OCI-LY1 (cell line): ENCODE results near the gene PLD6.

Source experiments
- H2AFZ ChIP-seq: fragments of 200-600 bp; sonication (generic), shearing (Covaris generic); 2 replicates; pipeline ENCODE4 v1.6.0; 2014; ENCODE audit warnings: antibody characterized with exemption, mild to moderate bottlenecking, low read length
- H3F3A ChIP-seq: fragments of 200-600 bp; sonication (generic), shearing (Covaris generic); 2 replicates; pipeline ENCODE4 v1.6.0; 2014; ENCODE audit warnings: mild to moderate bottlenecking, antibody characterized with exemption, low read length, moderate library complexity; ENCODE audit not compliant: insufficient read depth
- H3K27ac ChIP-seq: fragments of 200-600 bp; sonication (generic); 2 replicates; pipeline ENCODE4 v1.5.1; 2014; ENCODE audit warnings: low read length, mixed run types, mild to moderate bottlenecking, low read depth; ENCODE audit not compliant: poor library complexity, severe bottlenecking
- H3K27me3 ChIP-seq: fragments of 200-600 bp; sonication (generic); 2 replicates; pipeline ENCODE4 v1.6.0; 2014; ENCODE audit warnings: antibody characterized with exemption, mild to moderate bottlenecking, low read length, moderate library complexity; ENCODE audit not compliant: insufficient read depth
- H3K36me3 ChIP-seq: fragments of 200-600 bp; sonication (generic); 2 replicates; pipeline ENCODE4 v1.6.1; 2014; ENCODE audit warnings: mild to moderate bottlenecking, antibody characterized with exemption, low read length, moderate library complexity, mixed read lengths; ENCODE audit not compliant: insufficient read depth
- H3K4me1 ChIP-seq: fragments of 200-600 bp; sonication (generic); 2 replicates; pipeline ENCODE4 v1.5.1; 2014; ENCODE audit warnings: mild to moderate bottlenecking, low read length, moderate library complexity; ENCODE audit not compliant: insufficient read depth, severe bottlenecking
- H3K4me2 ChIP-seq: fragments of 200-600 bp; sonication (generic), shearing (Covaris generic); 2 replicates; pipeline ENCODE4 v1.6.1; 2014; ENCODE audit warnings: low read length
- H3K4me3 ChIP-seq: fragments of 200-600 bp; sonication (generic); 2 replicates; pipeline ENCODE4 v1.5.1; 2014; ENCODE audit warnings: low read length, low read depth, mild to moderate bottlenecking, mixed read lengths; ENCODE audit not compliant: poor library complexity, severe bottlenecking
- H3K79me2 ChIP-seq: fragments of 200-600 bp; shearing (Covaris generic); 2 replicates; pipeline ENCODE4 v1.6.1; 2016; ENCODE audit warnings: mixed run types, low read length, mixed read lengths; ENCODE audit not compliant: insufficient read depth
- H3K9ac ChIP-seq: fragments of 200-600 bp; sonication (generic), shearing (Covaris generic); 2 replicates; pipeline ENCODE4 v1.6.1; 2014; ENCODE audit warnings: mild to moderate bottlenecking, low read length, mixed read lengths
- H3K9me2 ChIP-seq: fragments of 200-600 bp; sonication (generic), shearing (Covaris generic); 2 replicates; pipeline ENCODE4 v1.6.1; 2014; ENCODE audit warnings: low read depth, mild to moderate bottlenecking, low read length, mixed read lengths
- H3K9me3 ChIP-seq: fragments of 200-600 bp; shearing (Covaris generic); 2 replicates; pipeline ENCODE4 v1.6.1; 2014; ENCODE audit warnings: low read length, mixed read lengths
- H4K20me1 ChIP-seq: fragments of 200-600 bp; sonication (generic), shearing (Covaris generic); 2 replicates; pipeline ENCODE4 v1.6.0; 2016; ENCODE audit warnings: mild to moderate bottlenecking, low read length; ENCODE audit not compliant: insufficient read depth
- EZH2 ChIP-seq: fragments of 200-600 bp; sonication (generic), shearing (Covaris generic); IDR thresholded peaks from 2 replicates; pipeline ENCODE4 v1.8.0; 2017; ENCODE audit warnings: borderline replicate concordance, mixed run types, mild to moderate bottlenecking, antibody characterized with exemption, low read length, moderate library complexity, mixed read lengths
- TF ChIP-seq, protein P1 (sequence below): fragments of 200-600 bp; sonication (generic), shearing (Covaris generic); IDR thresholded peaks from 2 replicates; pipeline ENCODE4 v1.5.1; 2017; ENCODE audit warnings: mild to moderate bottlenecking, antibody characterized with exemption, low read length, moderate library complexity, mixed read lengths

PLD6 gene

DNA sequence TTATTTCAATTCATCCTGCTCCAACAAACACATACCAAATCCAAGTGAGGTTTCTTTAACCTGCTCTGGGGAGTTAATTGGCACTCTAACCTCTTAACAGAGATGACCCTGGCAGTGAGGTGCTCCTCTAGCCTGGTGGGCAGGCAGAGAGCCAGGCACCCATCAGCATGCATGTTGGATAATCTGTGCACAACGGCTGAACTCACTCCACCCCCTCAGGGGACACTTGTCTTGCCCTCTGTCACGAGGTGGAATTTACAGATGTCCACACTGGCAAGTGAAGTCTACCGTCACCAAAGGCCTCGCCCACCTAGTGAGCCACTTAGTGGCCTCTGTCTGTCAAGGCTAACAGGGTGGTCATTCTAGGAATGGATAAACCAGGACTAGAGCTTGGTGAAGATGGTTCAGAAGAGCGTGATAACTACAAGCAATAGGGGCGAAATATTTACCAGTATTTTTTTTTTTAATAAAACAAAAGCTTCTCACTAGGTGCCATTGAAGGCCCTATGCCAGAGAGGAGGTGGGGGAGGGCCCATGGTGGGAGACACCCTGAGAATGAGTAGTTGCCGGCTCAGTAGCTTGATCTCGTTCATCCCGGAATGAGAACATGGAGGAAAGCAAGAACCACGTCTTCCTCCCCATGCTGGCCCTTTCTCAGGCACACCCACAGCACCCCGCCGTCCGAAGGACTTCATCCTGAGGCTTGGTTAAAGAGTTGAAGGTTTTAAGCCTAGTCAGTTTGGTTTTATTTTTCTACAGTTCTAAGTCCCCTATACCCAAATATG is 25.2 kb downstream of the PLD6 start:
- peaks cover 78% of the 10 kb centered on the region for H3K36me3 ChIP-seq
- no peak overlapping the region for H3K4me2 ChIP-seq

DNA sequence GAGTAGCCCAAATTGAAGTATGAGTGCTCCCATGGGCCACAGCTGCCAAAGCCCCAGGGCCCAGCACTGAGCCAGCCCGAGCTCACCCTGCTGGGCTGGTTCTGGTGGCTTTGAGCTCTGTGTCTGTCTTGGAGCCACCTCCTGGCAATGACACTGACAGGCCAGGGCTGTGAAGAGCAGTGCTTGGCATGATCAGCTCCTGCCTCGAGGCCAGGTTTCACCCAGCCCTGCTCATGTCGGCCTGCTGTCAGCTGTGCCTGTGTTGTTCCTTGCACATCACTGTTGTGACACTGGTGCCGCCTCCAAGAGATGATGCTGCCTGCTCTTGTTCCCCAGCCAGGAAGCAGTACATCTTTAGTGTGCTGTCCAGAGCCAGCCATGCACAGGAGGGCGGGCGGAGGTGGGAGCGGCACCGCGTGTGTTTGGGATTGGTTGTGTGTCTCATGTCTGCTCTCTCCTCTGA is 26.0 kb downstream of the PLD6 start:
- Histone ChIP-seq H4K20me1 (no peaks in the 10 kb centered on the region), H3K4me3 (no peak overlapping the region), H3K27me3 (no peaks in the 10 kb centered on the region), H2AFZ (no peak overlapping the region), H3K27ac (no peak overlapping the region), H3K4me1 (peaks cover 44% of the 10 kb centered on the region), H3F3A (peaks cover 4% of the 10 kb centered on the region; the same call in 1 of the 2 replicates), H3K9ac (no peak overlapping the region), H3K9me3 (no peaks in the 10 kb centered on the region), H3K4me2 (no peak overlapping the region), H3K9me2 (no peaks in the 10 kb centered on the region), H3K79me2 (no peaks in the 10 kb centered on the region), H3K36me3 (peaks cover 78% of the 10 kb centered on the region)
- TF ChIP-seq EZH2 = no peak
- TF ChIP-seq, protein P1, sequence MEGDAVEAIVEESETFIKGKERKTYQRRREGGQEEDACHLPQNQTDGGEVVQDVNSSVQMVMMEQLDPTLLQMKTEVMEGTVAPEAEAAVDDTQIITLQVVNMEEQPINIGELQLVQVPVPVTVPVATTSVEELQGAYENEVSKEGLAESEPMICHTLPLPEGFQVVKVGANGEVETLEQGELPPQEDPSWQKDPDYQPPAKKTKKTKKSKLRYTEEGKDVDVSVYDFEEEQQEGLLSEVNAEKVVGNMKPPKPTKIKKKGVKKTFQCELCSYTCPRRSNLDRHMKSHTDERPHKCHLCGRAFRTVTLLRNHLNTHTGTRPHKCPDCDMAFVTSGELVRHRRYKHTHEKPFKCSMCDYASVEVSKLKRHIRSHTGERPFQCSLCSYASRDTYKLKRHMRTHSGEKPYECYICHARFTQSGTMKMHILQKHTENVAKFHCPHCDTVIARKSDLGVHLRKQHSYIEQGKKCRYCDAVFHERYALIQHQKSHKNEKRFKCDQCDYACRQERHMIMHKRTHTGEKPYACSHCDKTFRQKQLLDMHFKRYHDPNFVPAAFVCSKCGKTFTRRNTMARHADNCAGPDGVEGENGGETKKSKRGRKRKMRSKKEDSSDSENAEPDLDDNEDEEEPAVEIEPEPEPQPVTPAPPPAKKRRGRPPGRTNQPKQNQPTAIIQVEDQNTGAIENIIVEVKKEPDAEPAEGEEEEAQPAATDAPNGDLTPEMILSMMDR = no peak

More for the DNA sequence above, 25.2 kb downstream of the PLD6 start:
- Histone ChIP-seq H4K20me1 (no peaks in the 10 kb centered on the region), H3K4me1 (peaks cover 40% of the 10 kb centered on the region), H3K9me3 (no peaks in the 10 kb centered on the region), H3K4me3 (no peak overlapping the region), H2AFZ (no peak overlapping the region), H3K9me2 (no peaks in the 10 kb centered on the region), H3K27me3 (no peaks in the 10 kb centered on the region), H3K9ac (no peak overlapping the region), H3F3A (peaks cover 4% of the 10 kb centered on the region; the same call in 1 of the 2 replicates), H3K27ac (peak overlapping the region; percentile 79), H3K79me2 (no peaks in the 10 kb centered on the region)
- TF ChIP-seq, protein P1 = no peak
- TF ChIP-seq EZH2 = no peak

DNA sequence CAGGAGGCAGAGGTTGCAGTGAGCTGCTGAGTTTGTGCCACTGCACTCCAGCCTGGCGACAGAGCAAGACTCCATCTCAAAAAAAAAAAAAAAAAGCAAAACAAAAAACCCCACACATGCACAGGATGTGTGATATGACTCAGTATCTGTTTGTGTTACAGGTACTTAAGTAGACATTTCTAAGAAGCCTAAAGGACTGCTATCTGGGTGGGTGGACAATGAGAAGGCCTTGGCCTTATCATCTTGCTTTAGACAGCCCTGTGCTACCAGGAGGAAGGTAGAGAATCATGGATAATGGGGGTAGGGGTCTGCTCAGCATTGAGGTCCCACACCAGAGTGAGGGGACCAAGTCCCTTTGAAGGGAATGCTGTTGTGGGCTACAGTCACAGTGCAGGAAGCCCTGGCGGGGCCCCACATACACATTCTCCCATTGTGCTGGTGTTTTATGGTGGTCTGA is 26.7 kb downstream of the PLD6 start:
- H3K4me1 ChIP-seq = peaks cover 41% of the 10 kb centered on the region
- no peak overlapping the region for H3K27ac ChIP-seq
- H2AFZ ChIP-seq = no peak overlapping the region
- H3K9me3 ChIP-seq = no peaks in the 10 kb centered on the region
- no peak for TF ChIP-seq EZH2
- TF ChIP-seq, protein P1 = no peak
- H3K4me3 ChIP-seq = no peak overlapping the region
- peaks cover 4% of the 10 kb centered on the region; the same call in 1 of the 2 replicates for H3F3A ChIP-seq
- no peaks in the 10 kb centered on the region for H3K9me2 ChIP-seq
- no peaks in the 10 kb centered on the region for H3K27me3 ChIP-seq
- no peaks in the 10 kb centered on the region for H3K79me2 ChIP-seq
- no peak overlapping the region for H3K9ac ChIP-seq
- no peak overlapping the region for H3K4me2 ChIP-seq
- H3K36me3 ChIP-seq = peaks cover 82% of the 10 kb centered on the region
- no peaks in the 10 kb centered on the region for H4K20me1 ChIP-seq
